Activated CD4-positive, alpha-beta T cell treated with anti-CD3 and anti-CD28 coated beads, Interleukin-2, amount 10 ng/mL, durations not matched to agents 24 days and 14 days (primary cell): ENCODE results near the gene FRYL. TPM values are rescaled to one million over a fixed set of nuclear protein-coding genes. Genes with fewer than 3 reads are reported as not detected.

Experiments
- DNase-seq: peaks from one replicate; pipeline ENCODE4 v3.0.0; 2022
- H3K27ac Mint-ChIP-seq: one replicate; pipeline ENCODE4 v1.8.0; 2022; ENCODE audit warnings: mild to moderate bottlenecking, mixed read lengths
- H3K27me3 Mint-ChIP-seq: one replicate; pipeline ENCODE4 v1.8.0; 2022; ENCODE audit warnings: mixed read lengths
- H3K36me3 Mint-ChIP-seq: one replicate; pipeline ENCODE4 v1.8.0; 2022; ENCODE audit warnings: low read depth, mild to moderate bottlenecking, mixed read lengths
- H3K4me1 Mint-ChIP-seq: one replicate; pipeline ENCODE4 v1.8.0; 2021; ENCODE audit warnings: mixed read lengths
- H3K4me3 Mint-ChIP-seq: one replicate; pipeline ENCODE4 v1.8.0; 2022; ENCODE audit warnings: mild to moderate bottlenecking, moderate library complexity, mixed read lengths
- H3K9me3 Mint-ChIP-seq: one replicate; pipeline ENCODE4 v1.8.0; 2021; ENCODE audit warnings: mixed read lengths
- intact Hi-C: fragments of 100-400 bp; cut with micrococcal nuclease; formaldehyde crosslinking; loops from one replicate; pipeline ENCODE4 v1.15.1; 2023
- total RNA-seq: library from RNA; stranded (reverse); gene quantifications from 2 replicates; pipeline ENCODE4 v1.2.3, GENCODE V29; 2022

FRYL gene
- total RNA-seq, 1 donor from 2014 or later, result 66.0 TPM

DNA sequence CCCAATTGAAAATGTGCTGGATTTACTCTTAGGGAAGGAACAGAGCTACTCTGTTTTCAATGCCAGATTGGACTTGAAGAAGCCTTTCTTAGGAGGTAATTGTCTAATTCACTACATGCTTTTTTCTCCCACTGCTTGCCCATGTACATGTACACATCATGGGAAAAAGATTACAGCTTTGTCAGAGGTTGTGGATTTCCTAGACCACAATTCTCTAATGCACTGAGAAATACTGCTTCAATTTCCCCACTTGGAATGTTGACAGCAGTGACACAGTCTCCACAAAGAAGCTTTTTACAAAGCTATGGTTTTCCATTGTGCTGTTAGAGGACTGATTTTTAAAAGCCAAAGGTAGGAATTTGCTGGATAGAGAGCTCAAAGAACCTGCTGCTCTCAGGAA lies 270.5 kb downstream of the FRYL start:
- Mint-ChIP-seq H3K36me3 (peaks cover 51% of the 10 kb centered on the region), H3K4me3 (no peak overlapping the region), H3K9me3 (no peaks in the 10 kb centered on the region), H3K4me1 (no peaks in the 10 kb centered on the region), H3K27ac (no peak overlapping the region), H3K27me3 (no peaks in the 10 kb centered on the region)
- no peak for DNase-seq
- intact Hi-C loops, result no loop called here

DNA sequence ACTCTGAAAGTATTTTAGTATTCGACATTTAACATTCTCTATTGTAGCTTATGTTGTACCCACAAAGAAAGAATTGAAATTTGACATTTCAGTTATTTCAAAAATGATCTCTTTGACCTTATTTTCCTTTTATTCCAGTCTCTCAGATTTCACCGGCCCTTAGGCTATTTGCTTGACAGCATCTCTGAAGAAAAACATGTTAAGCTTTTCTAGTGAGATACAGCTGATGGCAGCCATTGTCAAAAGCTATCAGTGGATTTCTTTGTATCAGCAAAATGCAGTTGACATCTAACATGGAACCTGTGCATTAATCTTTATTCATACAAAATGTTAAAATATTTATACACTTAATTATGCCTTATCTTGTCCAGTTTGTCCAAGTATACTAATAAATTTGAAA lies 273.4 kb downstream of the FRYL start:
- peaks cover 47% of the 10 kb centered on the region for H3K36me3 Mint-ChIP-seq
- H3K27ac Mint-ChIP-seq, result no peak overlapping the region
- no peak for DNase-seq
- no peaks in the 10 kb centered on the region for H3K27me3 Mint-ChIP-seq
- no peak overlapping the region for H3K4me3 Mint-ChIP-seq
- H3K4me1 Mint-ChIP-seq, result no peaks in the 10 kb centered on the region
- H3K9me3 Mint-ChIP-seq, result no peaks in the 10 kb centered on the region
- intact Hi-C loops, result no loop called here

DNA sequence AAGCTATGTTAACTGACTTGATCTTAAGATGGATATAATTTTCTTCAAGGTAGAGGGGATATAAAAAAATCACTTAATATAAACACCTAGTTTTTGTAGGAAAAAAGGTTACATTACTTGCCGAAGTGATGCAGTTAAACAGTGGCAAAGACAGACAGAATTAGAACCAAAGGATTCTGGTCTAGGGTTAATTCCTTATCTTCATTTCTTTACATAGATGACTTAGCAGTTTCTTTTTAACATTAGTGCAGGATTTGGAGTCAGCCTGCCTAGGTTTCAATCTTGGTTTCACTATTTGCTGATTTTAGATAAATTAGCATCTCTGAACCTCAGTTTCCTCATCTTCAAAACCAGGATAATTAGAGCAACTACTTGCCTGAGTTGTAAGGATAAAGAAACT lies 275.7 kb downstream of the FRYL start:
- Mint-ChIP-seq H3K9me3 (no peaks in the 10 kb centered on the region), H3K27me3 (no peaks in the 10 kb centered on the region), H3K4me1 (peaks cover 2% of the 10 kb centered on the region), H3K27ac (no peak overlapping the region), H3K4me3 (no peak overlapping the region), H3K36me3 (peaks cover 48% of the 10 kb centered on the region)
- intact Hi-C loops, result no loop called here
- no peak for DNase-seq

- intact Hi-C loops, result no loop called here
- no peak overlapping the region for H3K27ac Mint-ChIP-seq
- peaks cover 6% of the 10 kb centered on the region for H3K4me1 Mint-ChIP-seq
- no peak for DNase-seq
- H3K36me3 Mint-ChIP-seq, result peaks cover 48% of the 10 kb centered on the region
- H3K9me3 Mint-ChIP-seq, result no peaks in the 10 kb centered on the region
- H3K27me3 Mint-ChIP-seq, result no peaks in the 10 kb centered on the region
- H3K4me3 Mint-ChIP-seq, result no peak overlapping the region
Observed at GRCh38 chr4:48504026-48504330, 276.1 kb downstream of the FRYL start.

- Mint-ChIP-seq H3K4me3 (no peak overlapping the region), H3K27me3 (no peaks in the 10 kb centered on the region), H3K9me3 (no peaks in the 10 kb centered on the region), H3K4me1 (peaks cover 6% of the 10 kb centered on the region), H3K27ac (no peak overlapping the region), H3K36me3 (peaks cover 47% of the 10 kb centered on the region)
- DNase-seq, result no peak
- intact Hi-C loops, result no loop called here
Observed at GRCh38 chr4:48503233-48504025, 276.6 kb downstream of the FRYL start.

DNA sequence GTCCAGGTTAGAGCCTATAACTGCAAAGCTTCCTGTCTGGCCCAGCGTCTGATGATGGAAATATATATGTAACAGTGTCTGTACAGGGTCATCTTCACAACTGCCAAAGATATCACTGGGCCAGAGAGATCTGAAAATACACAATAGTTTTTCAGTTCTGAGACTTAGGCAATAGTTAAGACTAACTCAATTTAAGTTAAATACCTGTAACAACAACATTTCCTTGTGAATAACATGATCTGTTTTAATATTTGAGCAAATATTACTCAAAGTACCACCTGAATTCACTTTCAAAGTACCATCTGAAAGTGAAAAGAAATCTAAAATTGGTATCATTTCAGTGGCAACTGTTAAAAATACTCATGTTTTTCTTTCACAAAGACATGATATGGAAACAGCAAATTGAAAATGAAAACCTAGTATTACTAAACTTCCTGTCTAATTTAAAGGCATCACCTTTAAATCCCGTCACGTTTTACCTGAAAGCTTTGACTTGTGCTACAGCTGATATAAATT lies 280.5 kb downstream of the FRYL start:
- H3K27me3 Mint-ChIP-seq, result no peaks in the 10 kb centered on the region
- peaks cover 6% of the 10 kb centered on the region for H3K4me1 Mint-ChIP-seq
- H3K27ac Mint-ChIP-seq, result peak overlapping the region; percentile 12
- no peak overlapping the region for H3K4me3 Mint-ChIP-seq
- intact Hi-C loops, result loop anchor here (5.0 to 10.0 kb wide), 2 partner anchors 182 to 465 kb away; no protein-coding TSS in a partner anchor
- peaks cover 31% of the 10 kb centered on the region for H3K36me3 Mint-ChIP-seq
- no peak for DNase-seq
- no peaks in the 10 kb centered on the region for H3K9me3 Mint-ChIP-seq

DNA sequence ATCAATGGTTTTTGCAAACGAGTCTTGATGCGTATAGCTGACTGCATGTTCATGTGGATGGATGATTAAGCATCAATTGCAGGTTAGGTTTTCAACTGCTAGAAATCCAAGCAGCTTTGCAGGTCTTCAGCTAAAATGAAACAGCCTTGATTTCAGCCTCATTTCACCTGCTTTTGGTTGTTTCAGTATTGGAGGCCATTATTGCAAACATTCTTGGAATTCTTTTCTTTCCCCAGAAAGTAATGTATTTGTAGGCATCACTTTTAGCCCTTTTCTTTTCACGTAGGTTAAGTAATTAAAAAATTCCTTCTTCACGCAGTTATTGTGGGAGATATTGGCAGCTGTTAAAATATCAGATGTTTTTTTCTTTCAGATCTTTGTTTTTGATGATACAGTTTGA lies 281.2 kb downstream of the FRYL start:
- H3K9me3 Mint-ChIP-seq, result no peaks in the 10 kb centered on the region
- peaks cover 6% of the 10 kb centered on the region for H3K4me1 Mint-ChIP-seq
- no peak overlapping the region for H3K4me3 Mint-ChIP-seq
- no peak overlapping the region for H3K27ac Mint-ChIP-seq
- no peaks in the 10 kb centered on the region for H3K27me3 Mint-ChIP-seq
- intact Hi-C loops, result loop anchor here (5.0 to 10.0 kb wide), 2 partner anchors 182 to 464 kb away; no protein-coding TSS in a partner anchor
- no peak for DNase-seq
- peaks cover 29% of the 10 kb centered on the region for H3K36me3 Mint-ChIP-seq

DNA sequence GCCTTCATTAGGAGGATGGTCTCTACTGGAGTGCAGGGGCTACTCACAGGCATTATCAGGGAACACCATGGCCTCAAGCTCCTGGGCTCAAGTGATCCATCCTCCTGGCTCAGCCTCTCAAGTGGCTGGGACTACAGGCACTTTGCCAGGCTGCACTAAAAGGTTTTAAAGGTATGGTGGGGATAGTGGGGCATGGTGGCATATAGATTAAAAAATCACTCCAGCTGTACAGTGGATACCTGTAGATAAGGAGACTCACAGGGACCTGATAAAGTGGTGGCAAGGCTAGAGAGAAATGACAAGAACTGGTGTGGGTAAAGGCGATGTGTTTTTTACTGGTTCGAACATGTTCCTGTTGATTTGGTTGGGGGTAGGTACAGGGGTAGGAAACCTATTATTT lies 284.1 kb downstream of the FRYL start:
- Mint-ChIP-seq H3K36me3 (peaks cover 17% of the 10 kb centered on the region), H3K4me1 (peaks cover 6% of the 10 kb centered on the region), H3K27ac (no peak overlapping the region), H3K9me3 (no peaks in the 10 kb centered on the region), H3K27me3 (peaks cover 19% of the 10 kb centered on the region), H3K4me3 (no peak overlapping the region)
- intact Hi-C loops, result loop anchor here (5.0 to 10.0 kb wide), 2 partner anchors 179 to 461 kb away; no protein-coding TSS in a partner anchor
- DNase-seq, result no peak

DNA sequence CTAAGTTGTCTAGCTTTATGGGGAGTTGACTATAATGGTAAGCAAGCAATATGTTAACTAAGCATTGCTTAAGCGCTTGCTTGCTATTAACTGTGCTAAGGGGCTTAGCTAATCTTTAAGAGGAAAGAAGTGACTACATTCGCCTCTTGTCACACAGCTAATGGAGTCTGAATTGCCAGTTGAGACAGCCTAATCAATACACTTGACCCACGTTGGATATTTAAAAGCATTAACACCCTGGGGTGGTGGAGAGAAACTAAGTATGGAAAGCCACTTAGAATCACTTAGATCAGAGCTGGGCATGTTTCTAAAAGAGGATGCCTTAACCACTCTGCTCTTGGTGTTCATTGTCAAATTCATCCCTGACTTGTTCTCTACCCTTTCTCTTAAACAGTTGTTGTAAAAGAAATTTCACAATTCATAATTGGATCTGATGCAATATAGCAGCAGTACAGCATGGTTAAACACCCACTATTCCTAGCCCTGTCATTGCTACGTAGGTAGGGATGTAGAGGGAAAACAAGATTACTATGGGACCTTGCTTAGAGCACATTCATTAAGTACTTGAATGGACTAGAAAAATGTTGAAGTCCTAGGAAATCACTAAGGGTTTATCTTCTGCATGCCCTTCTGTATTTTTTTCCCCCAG lies 286.5 kb downstream of the FRYL start:
- no peak overlapping the region for H3K27ac Mint-ChIP-seq
- no peaks in the 10 kb centered on the region for H3K4me1 Mint-ChIP-seq
- DNase-seq, result no peak
- H3K9me3 Mint-ChIP-seq, result no peaks in the 10 kb centered on the region
- H3K27me3 Mint-ChIP-seq, result peaks cover 31% of the 10 kb centered on the region
- H3K4me3 Mint-ChIP-seq, result no peak overlapping the region
- intact Hi-C loops, result loop anchor here (10.0 kb wide), 1 partner anchor 459 kb away; no protein-coding TSS in a partner anchor
- H3K36me3 Mint-ChIP-seq, result peaks cover under 1% of the 10 kb centered on the region

DNA sequence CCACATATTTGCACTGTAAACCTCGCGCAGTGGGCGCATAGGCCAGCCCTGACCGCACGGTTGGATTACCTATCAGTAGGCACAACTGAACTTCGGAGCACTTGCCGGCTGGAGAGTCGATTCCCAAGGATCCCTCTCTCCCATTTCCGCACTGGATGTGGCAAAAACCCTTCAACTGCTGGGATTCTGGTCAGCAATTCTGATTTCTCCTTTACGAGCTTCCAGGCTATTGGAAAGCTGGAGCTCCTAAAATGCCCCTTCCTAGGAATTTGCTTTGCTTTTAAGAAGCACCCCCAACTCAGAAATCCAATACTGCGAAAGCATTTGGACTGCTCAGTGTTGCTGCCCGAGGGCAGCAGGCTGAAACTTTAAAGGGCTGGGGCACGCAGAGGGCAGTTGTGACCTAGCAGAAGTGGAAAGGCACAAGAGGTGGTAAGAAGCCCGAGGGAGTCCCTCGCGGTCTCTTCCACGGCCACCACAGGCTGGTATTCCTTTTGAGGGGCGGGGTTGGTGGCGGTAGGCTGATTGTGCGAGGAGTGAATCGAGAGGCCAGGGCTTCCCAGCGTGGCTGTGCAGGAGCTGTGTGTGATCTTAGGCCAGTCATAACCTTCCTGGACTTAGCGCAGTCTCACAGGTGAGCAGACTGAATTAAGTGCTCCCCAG lies 288.4 kb downstream of the FRYL start:
- Mint-ChIP-seq H3K4me1 (no peaks in the 10 kb centered on the region), H3K36me3 (no peaks in the 10 kb centered on the region), H3K27ac (no peak overlapping the region), H3K27me3 (peaks cover 47% of the 10 kb centered on the region), H3K9me3 (no peaks in the 10 kb centered on the region), H3K4me3 (no peak overlapping the region)
- DNase-seq, result no peak
- intact Hi-C loops, result loop anchor here (10.0 kb wide), 1 partner anchor 457 kb away; no protein-coding TSS in a partner anchor

DNA sequence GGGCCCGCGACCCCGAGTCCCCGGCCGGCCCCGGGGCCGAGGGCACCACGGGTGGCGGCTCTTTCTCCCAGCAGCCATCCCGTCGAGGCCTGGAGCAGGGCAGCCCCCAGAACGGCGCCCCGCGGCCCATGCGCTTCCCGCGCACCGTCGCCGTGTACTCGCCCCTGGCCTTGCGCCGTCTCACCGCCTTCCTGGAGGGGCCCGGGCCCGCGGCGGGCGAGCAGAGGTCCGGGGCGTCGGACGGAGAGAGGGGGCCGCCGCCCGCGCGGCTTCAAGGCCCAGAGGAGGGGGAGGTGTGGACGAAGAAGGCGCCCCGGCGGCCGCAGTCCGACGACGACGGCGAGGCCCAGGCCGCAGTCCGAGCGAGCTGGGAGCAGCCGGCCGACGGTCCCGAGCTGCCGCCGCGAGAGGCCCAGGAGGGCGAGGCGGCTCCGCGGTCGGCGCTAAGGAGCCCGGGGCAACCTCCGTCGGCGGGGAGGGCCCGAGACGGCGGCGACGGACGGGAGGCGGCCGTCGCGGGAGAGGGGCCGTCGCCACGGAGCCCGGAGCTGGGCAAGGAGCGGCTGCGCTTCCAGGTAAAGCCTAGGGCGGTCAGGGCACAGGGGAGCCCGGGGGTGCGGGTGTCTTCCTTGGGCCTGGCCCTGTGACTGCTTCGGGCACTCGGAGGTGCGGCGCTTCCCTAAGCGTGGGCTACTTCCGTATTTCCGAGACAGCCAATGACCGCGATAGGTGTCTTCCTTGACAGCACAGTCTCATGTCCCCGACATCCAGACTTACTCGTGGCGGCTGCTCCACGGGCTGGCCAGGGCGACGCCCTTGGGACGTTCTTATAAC lies 289.2 kb downstream of the FRYL start:
- no peaks in the 10 kb centered on the region for H3K36me3 Mint-ChIP-seq
- intact Hi-C loops, result loop anchor here (10.0 kb wide), 1 partner anchor 456 kb away; no protein-coding TSS in a partner anchor
- no peak for DNase-seq
- no peaks in the 10 kb centered on the region for H3K9me3 Mint-ChIP-seq
- no peak overlapping the region for H3K4me3 Mint-ChIP-seq
- H3K27ac Mint-ChIP-seq, result no peak overlapping the region
- peaks cover 49% of the 10 kb centered on the region for H3K27me3 Mint-ChIP-seq
- H3K4me1 Mint-ChIP-seq, result no peaks in the 10 kb centered on the region

GRCh38 chr4:48490012-48490679 lies 289.9 kb downstream of the FRYL start, which contains the start of gene ZAR1:
Gene ZAR1, plus strand, starts transcription at chr4:48490252. Its CDS starts 40 bp downstream, at chr4:48490292.
- Mint-ChIP-seq H3K4me1 (no peaks in the 10 kb centered on the region), H3K9me3 (no peaks in the 10 kb centered on the region), H3K4me3 (peak within 1 kb of the TSS; percentile 60), H3K36me3 (no peaks in the 10 kb centered on the region), H3K27ac (no peak within 1 kb of the TSS), H3K27me3 (peaks cover 55% of the 10 kb centered on the region)
- no peak for DNase-seq
- intact Hi-C loops, result loop anchor here (10.0 kb wide), 1 partner anchor 455 kb away; no protein-coding TSS in a partner anchor

- H3K9me3 Mint-ChIP-seq, result no peaks in the 10 kb centered on the region
- H3K36me3 Mint-ChIP-seq, result no peaks in the 10 kb centered on the region
- peaks cover 4% of the 10 kb centered on the region for H3K4me1 Mint-ChIP-seq
- H3K27ac Mint-ChIP-seq, result no peak overlapping the region
- peaks cover 60% of the 10 kb centered on the region for H3K27me3 Mint-ChIP-seq
- no peak for DNase-seq
- peak overlapping the region; percentile 60 for H3K4me3 Mint-ChIP-seq
- intact Hi-C loops, result loop anchor here (10.0 kb wide), 1 partner anchor 455 kb away; no protein-coding TSS in a partner anchor
Observed at GRCh38 chr4:48489683-48490011, 290.4 kb downstream of the FRYL start.
